Spleen (tissue), 11 donors: Measurements from ENCODE around the gene CCL4. TPM values are rescaled to one million over a fixed set of nuclear protein-coding genes. Genes with fewer than 3 reads are reported as not detected.
"Not testable (repeated sequence)": the region's sequence is repeated elsewhere in the genome, so short reads cannot be mapped to it uniquely, and the experiment has no call there.

Experiments used
- DNase-seq: peaks from one replicate; pipeline ENCODE4 v3.0.0-alpha.2; 2020
- H3K27ac ChIP-seq, 8 donors: fragments of 200-600 bp; sonication (generic) in 7 of 8; 1 replicate in 4 of 8; 2 replicates in 4 of 8; pipeline versions ENCODE4 v1.5.0 to v1.8.0; 2016 to 2021; ENCODE audit warnings: inconsistent platforms in 4 of 8, mild to moderate bottlenecking in 4 of 8, moderate library complexity in 1 of 8
- H3K27me3 ChIP-seq, 7 donors: fragments of 200-600 bp; sonication (generic) in 6 of 7; replicated peaks in 1 of 7; 1 replicate in 4 of 7; 2 replicates in 3 of 7; pipeline versions ENCODE4 v1.5.0 to v1.8.0; 2016 to 2021; ENCODE audit warnings: inconsistent platforms in 3 of 7, mild to moderate bottlenecking in 1 of 7
- H3K36me3 ChIP-seq, 6 donors: fragments of 200-600 bp; sonication (generic) in 5 of 6; 1 replicate in 4 of 6; 2 replicates in 2 of 6; pipeline versions ENCODE4 v1.5.0 to v1.8.0; 2016 to 2021; ENCODE audit warnings: inconsistent platforms in 2 of 6
- H3K4me1 ChIP-seq, 6 donors: fragments of 200-600 bp; sonication (generic) in 5 of 6; 1 replicate in 3 of 6; 2 replicates in 3 of 6; pipeline versions ENCODE4 v1.5.0 to v1.8.0; 2016 to 2021; ENCODE audit warnings: inconsistent platforms in 3 of 6
- H3K4me3 ChIP-seq, 8 donors: fragments of 200-600 bp; sonication (generic) in 7 of 8; 1 replicate in 4 of 8; 2 replicates in 4 of 8; pipeline versions ENCODE4 v1.5.0 to v1.8.0; 2016 to 2021; ENCODE audit warnings: inconsistent platforms in 4 of 8, mild to moderate bottlenecking in 4 of 8, moderate library complexity in 2 of 8
- H3K9me3 ChIP-seq, 8 donors: fragments of 200-600 bp; sonication (generic) in 7 of 8; 1 replicate in 4 of 8; 2 replicates in 4 of 8; pipeline versions ENCODE4 v1.5.0 to v1.8.0; 2016 to 2021; ENCODE audit warnings: inconsistent platforms in 4 of 8
- POLR2A ChIP-seq, 3 donors: fragments of 450-650 bp; IDR thresholded peaks; one replicate each; pipeline ENCODE4 v1.5.1; 2017; ENCODE audit warnings: antibody characterized with exemption in 3 of 3, mild to moderate bottlenecking in 1 of 3
- POLR2AphosphoS5 ChIP-seq, 3 donors: sonication (generic); formaldehyde crosslinking; IDR thresholded peaks; one replicate each; pipeline ENCODE4 v1.5.1; 2017; ENCODE audit warnings: antibody characterized with exemption in 3 of 3
- WGBS, 5 donors: extraction: QIAGEN DNeasy Blood & Tissue Kit in 3 of 5; methylation state at CpG; one replicate each; pipeline versions ENCODE4 v1.1.5 to v1.1.7; 2013 to 2018; 5-methylcytosine and 5-hydroxymethylcytosine counted together
- intact Hi-C: fragments of 100-400 bp; cut with DNase I; formaldehyde crosslinking; loops from one replicate; pipeline ENCODE4 v1.15.0; 2023; ENCODE audit warnings: low total_unique reads
- polyA plus RNA-seq, 3 donors: library from polyadenylated mRNA; stranded (reverse); fragments of 200-250 nt; gene quantifications; one replicate each; pipeline ENCODE4 v1.2.1, GENCODE V29; 2013
- total RNA-seq, 7 donors: library from RNA; depleted of rRNA in 3 of 7; stranded (reverse); fragments of >200 nt in 3 of 7; fragmentation: NEBNext Ultra II Directional in 4 of 7; extraction: Animal tissue kit (Norgen Biotek cat#: 25700) in 4 of 7; gene quantifications; one replicate each; pipeline versions ENCODE4 v1.1.0 to v1.2.1, GENCODE V29; 2016 to 2021
- TF ChIP-seq, protein P1 (sequence below), 11 experiments: fragments of 200-600 bp in 7 of 11; fragments of 450-650 bp in 4 of 11; sonication (generic) in 4 of 11; IDR thresholded peaks in 8 of 11; conservative IDR thresholded peaks in 3 of 11; 1 replicate in 7 of 11; 2 replicates in 4 of 11; pipeline versions ENCODE4 v1.4.0 to v1.8.0; 2016 to 2021; ENCODE audit warnings: antibody characterized with exemption in 11 of 11, inconsistent platforms in 4 of 11, mild to moderate bottlenecking in 1 of 11
- donor health status: healthy with polysubstance abuse.
- donor health status: DM: no; HTN: no; CAD: no; lungs with moderate emphysema.
- donor health status: DM: no; HTN: no; CAD: no.
- donor health status: Bipolar disorder and iron deficiency.
- donor health status: healthy.
- donor health status: DM: no; HTN: no; CAD: no.
- donor health status: DM: yes; HTN: yes; CAD: no.

Gene CCL4
- total and polyA plus RNA-seq, 10 donors = 10.1 to 81.0 (median 33.1) TPM

DNA sequence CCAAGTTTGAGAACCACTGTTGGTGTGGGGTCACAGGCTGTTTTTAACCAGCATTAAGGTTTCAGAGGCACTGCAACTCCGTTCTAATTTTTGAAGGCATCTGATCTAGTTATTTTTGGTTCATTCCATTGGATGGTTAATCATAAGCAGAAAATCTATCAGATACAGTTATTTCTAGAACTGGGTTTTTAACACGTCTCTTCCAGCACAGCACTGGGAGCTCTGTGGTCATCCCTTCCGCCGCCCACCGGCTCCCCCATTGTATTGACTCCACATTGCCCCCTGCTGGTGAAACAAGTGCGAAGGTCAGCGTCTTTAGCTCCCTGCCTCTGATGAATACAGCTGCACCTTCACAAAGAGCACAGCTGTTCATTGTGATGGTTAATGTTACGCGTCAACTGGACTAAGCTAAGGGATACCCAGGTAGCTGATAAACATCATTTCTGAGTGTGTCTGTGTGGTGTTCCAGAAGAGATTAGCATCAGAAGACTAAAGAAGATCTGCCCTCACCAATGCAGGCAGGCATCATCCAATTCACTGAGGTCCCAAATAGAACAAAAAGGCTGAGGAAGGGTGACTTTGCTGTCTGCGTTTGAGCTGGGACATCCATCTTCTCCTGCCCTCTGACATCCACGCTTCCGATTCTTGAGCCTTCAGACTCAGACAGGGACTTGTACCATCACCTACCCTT lies 31.1 kb upstream of the CCL4 start:
- H3K27me3 ChIP-seq = no peaks in the 10 kb centered on the region
- peaks cover 0 to 23% (median 5%) of the 10 kb centered on the region in 6 donors for H3K4me1 ChIP-seq
- H3K36me3 ChIP-seq = no peaks in the 10 kb centered on the region
- TF ChIP-seq POLR2AphosphoS5 (IDR thresholded peaks at IDR 0.05) = peak in 2 of 3 donors; percentile 51 to 72
- TF ChIP-seq POLR2A (IDR thresholded peaks at IDR 0.05) = no peak
- TF ChIP-seq, protein P1, sequence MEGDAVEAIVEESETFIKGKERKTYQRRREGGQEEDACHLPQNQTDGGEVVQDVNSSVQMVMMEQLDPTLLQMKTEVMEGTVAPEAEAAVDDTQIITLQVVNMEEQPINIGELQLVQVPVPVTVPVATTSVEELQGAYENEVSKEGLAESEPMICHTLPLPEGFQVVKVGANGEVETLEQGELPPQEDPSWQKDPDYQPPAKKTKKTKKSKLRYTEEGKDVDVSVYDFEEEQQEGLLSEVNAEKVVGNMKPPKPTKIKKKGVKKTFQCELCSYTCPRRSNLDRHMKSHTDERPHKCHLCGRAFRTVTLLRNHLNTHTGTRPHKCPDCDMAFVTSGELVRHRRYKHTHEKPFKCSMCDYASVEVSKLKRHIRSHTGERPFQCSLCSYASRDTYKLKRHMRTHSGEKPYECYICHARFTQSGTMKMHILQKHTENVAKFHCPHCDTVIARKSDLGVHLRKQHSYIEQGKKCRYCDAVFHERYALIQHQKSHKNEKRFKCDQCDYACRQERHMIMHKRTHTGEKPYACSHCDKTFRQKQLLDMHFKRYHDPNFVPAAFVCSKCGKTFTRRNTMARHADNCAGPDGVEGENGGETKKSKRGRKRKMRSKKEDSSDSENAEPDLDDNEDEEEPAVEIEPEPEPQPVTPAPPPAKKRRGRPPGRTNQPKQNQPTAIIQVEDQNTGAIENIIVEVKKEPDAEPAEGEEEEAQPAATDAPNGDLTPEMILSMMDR (IDR thresholded peaks at IDR 0.05 in 8 of 11, conservative IDR thresholded peaks at IDR 0.05 in 3 of 11) = peak; percentile 53 to 87 (median 78)
- no peak overlapping the region for H3K4me3 ChIP-seq
- H3K27ac ChIP-seq = peak overlapping the region in 5 of 8 donors; percentile 19 to 84 (median 74)
- DNase-seq = peak; percentile 88
- intact Hi-C loops = loop anchor here (5.0 to 10.0 kb wide), 2 partner anchors 72 to 95 kb away; no protein-coding TSS in a partner anchor
- WGBS, 5 donors = 34 to 37% (median 36%) methylated on average over 12 of the region's 12 CpGs
- peaks cover 0 to 8% (median 5%) of the 10 kb centered on the region in 8 donors for H3K9me3 ChIP-seq

DNA sequence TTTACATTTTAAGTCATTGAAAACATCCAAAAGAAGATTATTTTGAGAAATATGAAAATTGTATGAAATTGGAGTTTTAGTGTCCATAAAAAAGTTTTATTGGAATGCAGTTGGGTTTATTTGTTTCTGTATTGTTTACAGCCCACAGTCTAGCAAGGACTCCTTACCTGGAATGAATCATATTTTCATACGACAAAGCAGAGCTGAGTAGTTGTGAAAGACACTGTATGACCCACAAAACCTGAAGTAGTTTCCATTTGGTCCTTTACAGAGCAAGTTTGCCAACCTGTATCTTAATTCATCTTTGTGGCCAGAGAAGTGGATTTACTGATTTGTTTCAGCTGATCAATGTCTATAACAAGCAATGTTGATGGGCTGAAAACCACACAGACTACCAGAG lies 29.3 kb upstream of the CCL4 start:
- Histone ChIP-seq H3K4me3 (peak overlapping the region in 1 of 8 donors; percentile 18), H3K4me1 (peaks cover 0 to 23% (median 5%) of the 10 kb centered on the region in 6 donors), H3K9me3 (peaks cover 0 to 11% (median 6%) of the 10 kb centered on the region in 8 donors), H3K36me3 (no peaks in the 10 kb centered on the region), H3K27ac (peak overlapping the region in 4 of 8 donors; percentile 37 to 84 (median 75)), H3K27me3 (no peaks in the 10 kb centered on the region)
- 60 to 71% (median 63%) methylated on average over 1 of the region's 1 CpG for WGBS, 5 donors
- TF ChIP-seq, protein P1 (IDR thresholded peaks at IDR 0.05 in 8 of 11, conservative IDR thresholded peaks at IDR 0.05 in 3 of 11) = no peak
- intact Hi-C loops = loop anchor here (5.0 to 10.0 kb wide), 2 partner anchors 70 to 97 kb away; no protein-coding TSS in a partner anchor
- DNase-seq = no peak

DNA sequence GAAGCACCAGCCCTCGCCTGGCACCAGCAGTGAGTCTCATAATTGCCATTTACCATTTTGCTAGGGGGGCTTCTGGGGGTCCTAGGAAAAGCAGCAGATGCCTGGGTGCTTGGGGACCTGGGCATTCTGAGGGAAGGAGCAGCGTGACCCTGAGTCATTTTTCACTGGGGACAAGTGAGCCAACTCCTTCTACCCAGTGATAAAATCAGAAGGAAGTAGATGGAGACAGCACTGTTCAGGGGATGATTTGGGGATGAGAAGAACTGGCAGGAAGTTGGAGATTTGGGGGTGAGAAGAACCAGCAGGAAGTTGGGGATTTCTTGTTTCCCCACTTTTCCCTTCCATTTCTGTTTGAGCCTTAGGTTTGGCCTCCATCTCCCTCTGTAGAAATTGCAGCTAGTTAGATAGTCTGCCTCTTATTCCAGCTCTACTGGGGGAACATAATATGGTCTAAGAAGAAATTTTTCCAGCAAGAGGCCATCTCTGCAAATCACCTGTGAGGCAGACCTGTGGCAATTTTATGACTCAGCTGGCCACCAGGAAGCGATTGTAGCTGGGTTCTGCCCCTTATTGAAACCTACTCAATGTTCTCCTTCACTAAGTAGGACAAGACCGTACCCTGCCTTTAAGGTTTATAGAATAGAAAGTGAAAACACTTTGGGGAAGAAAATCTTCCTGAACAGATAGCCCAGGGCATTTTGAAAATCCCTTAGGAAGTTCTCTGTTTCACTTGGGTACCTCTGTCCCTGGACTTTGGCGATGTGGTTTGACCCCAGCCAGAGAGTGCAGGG lies 21.8 kb upstream of the CCL4 start:
- H3K27me3 ChIP-seq, H3K36me3 ChIP-seq, H3K9me3 ChIP-seq, intact Hi-C loops, DNase-seq: not testable (repeated sequence)
- Histone ChIP-seq H3K4me1 (peaks cover 0 to 48% (median 31%) of the 10 kb centered on the region in 6 donors), H3K27ac (peak overlapping the region; percentile 27 to 89 (median 76)), H3K4me3 (peak overlapping the region in 1 of 8 donors; percentile 48)
- 60 to 74% (median 64%) methylated on average over 4 to 5 of the region's 5 CpGs for WGBS, 5 donors

DNA sequence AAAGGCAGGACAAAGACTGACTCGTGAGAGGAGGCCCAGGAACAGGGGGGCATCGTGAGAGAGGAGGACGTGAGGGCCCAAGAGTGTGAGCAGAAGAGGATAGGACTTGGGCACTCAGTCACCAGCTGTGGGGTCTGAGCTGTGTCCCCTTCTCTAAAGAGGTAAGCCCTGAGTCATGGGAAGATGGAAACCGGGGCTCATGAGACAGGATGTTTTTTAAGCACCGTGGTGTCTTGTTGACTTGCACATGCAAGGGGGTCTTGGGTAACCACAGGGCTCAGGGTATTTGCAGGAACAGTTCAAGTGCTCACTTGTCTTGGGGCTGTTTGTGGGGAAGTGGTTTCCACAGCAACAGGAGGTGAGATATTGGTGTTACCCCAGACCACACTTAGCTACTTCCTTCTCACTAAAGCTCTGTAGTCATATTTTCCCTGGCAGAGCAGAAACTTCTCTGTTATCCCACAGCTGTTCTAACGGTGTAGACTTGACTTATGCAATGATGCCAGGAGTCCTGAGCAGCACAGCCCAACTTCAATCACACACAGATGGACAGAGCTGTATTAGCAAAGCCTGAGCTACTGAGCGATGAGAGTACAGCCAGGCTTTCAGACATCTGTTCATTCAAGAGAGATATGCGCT lies 21.0 kb upstream of the CCL4 start:
- intact Hi-C loops, H3K9me3 ChIP-seq, H3K36me3 ChIP-seq, H3K27me3 ChIP-seq, DNase-seq: not testable (repeated sequence)
- TF ChIP-seq POLR2AphosphoS5 (IDR thresholded peaks at IDR 0.05) = peak in 1 of 3 donors; percentile 69
- WGBS, 5 donors = 24 to 38% (median 34%) methylated on average over 8 of the region's 8 CpGs
- peaks cover 0 to 53% (median 33%) of the 10 kb centered on the region in 6 donors for H3K4me1 ChIP-seq
- H3K27ac ChIP-seq = peak overlapping the region; percentile 27 to 89 (median 76)
- peak overlapping the region in 1 of 8 donors; percentile 48 for H3K4me3 ChIP-seq

DNA sequence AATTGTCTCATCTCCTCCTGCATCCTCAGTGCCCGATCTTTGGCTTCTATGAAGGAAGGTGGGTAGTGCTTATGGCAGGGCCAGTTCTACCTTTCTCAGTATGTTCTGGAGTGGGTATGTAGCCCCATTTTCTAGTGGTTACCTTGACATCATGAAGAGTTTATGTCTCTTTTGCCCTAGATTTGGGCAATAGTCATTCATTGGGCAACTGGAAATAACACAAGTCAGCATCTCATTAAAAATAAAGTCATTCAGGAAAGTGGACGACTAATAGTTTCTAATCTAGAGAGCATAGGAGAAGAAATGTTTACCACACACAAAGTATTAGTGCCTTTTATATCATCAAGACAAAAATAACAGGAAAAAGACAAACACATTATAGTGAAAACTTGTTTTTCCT lies 19.9 kb upstream of the CCL4 start:
- intact Hi-C loops = not testable (repeated sequence)

More for the DNA sequence above, 19.9 kb upstream of the CCL4 start:
- not testable (repeated sequence) for DNase-seq, H3K27me3 ChIP-seq, H3K4me3 ChIP-seq, H3K36me3 ChIP-seq, H3K9me3 ChIP-seq
- 80 to 90% (median 84%) methylated on average over 2 of the region's 2 CpGs for WGBS, 5 donors
- peak overlapping the region in 4 of 8 donors; percentile 80 to 89 (median 82) for H3K27ac ChIP-seq
- H3K4me1 ChIP-seq = peaks cover 0 to 61% (median 35%) of the 10 kb centered on the region in 6 donors
